Fibroblast of skin of back (primary cell): Measurements from ENCODE around the gene RFX2.
"Not testable (repeated sequence)": the region's sequence is repeated elsewhere in the genome, so short reads cannot be mapped to it uniquely, and the experiment has no call there.

ENCODE experiments used
- DNase-seq: peaks from one replicate; pipeline ENCODE4 v3.0.0-alpha.2; 2013

The RFX2 gene

DNA sequence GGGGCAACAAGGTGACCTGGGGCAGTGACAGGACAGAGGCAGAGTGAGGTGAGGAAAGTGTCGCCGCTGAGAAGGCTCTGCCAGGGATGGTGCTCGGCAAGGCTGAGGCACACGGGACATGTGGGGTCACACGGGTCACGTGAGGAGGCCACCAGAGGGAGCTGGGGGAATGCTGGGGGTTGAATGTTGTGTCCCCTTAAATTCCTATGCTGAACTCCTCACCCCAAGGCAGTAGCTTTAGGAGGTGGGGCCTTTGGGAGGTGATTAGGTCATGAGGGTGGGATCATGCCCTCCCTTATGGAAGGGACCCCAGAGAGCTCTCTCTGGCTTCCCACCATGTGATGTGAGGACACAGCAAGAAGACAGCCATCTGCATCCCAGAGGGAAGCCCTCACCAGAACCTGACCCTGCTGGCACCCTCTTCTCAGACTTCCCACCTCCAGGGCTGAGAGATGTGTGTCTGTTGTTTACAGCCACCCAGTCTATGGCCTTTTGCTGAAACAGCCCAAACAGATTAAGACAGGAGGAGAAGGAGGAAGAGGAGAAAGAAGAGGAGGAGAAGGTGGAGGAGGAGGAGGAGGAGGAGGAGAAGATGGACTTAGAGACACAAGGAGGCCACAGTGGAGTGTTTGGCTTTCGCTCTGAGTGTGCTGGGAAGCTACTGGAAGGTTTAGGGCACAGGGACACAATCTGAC lies 35.4 kb downstream of the RFX2 start:
- DNase-seq = no peak

DNA sequence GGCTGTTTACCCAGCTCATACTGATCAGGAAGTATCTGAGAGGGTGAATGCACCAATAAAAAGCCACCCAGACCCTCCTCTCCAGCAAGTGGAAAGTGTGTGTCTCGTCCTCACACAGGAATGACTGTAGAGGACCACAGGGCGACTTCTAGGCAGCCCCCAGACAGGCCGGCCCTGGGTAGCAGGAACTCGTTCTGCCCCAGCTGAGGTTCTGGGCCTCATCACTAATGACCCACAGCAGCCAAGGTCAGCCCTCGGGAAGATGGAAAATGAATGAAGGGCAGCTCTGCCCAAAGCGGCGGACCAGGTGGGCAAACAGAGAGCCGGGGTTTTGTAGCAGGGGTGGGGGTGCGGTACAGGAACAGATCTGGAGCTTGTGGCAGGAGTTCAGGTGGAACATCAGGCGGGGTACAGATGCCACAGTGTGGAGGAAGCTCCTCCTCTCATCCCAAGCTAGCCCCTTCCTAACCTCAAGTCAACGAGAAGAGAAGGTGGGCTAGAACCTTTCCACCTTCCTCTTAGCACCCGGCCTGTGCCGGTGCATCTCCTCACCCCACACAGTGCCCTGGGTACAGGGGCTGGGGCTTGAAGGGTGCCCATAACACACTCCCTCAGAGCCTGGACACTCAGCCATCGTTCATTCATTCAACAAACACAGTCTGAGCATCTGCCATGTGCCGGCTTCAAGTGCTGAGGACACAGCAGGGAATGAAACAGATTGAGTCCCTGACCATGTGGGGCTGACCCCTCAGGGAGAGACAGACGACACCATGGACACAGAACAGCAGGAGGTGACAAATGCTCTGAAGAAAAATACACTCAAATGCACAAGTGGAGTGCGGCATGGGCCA lies 36.2 kb downstream of the RFX2 start:
- no peak for DNase-seq

DNA sequence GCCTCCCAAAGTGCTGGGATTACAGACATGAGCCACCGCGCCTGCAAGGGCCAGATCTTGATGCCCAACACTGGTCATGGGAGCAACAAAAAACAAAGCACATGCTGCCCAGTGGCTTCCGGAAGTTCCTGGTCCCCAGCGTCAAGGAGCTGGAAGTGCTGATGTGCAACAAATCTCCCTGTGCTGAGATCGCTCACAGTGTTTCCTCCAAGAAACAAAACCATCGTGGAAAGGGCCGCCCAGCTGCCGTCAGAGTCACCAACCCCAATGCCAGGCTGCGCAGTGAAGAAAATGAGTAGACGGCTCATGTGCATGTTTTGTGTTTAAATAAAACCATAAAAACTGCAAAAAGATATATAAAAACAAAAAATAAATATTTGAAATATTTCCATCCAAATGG lies 37.1 kb downstream of the RFX2 start:
- DNase-seq = not testable (repeated sequence)

DNA sequence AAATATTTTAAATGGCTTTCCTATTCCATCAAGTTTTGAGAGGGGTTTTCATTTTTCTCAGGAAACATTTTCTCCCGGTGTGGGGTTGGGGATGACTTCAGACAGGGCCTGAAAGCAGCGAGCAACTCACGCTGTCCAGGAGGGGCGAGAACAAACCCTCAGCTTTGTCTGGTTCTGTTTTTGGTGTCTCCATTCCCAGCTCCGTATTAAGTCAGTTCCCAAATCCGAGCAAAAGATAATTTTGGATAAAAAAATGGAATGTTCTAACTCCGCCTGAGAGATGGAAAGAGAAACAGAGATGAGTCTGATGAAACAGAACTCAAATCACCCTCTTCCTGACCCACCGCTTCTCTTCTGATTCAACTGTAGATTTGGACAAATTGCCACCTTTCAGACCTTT lies 38.4 kb downstream of the RFX2 start:
- DNase-seq = peak; percentile 45

DNA sequence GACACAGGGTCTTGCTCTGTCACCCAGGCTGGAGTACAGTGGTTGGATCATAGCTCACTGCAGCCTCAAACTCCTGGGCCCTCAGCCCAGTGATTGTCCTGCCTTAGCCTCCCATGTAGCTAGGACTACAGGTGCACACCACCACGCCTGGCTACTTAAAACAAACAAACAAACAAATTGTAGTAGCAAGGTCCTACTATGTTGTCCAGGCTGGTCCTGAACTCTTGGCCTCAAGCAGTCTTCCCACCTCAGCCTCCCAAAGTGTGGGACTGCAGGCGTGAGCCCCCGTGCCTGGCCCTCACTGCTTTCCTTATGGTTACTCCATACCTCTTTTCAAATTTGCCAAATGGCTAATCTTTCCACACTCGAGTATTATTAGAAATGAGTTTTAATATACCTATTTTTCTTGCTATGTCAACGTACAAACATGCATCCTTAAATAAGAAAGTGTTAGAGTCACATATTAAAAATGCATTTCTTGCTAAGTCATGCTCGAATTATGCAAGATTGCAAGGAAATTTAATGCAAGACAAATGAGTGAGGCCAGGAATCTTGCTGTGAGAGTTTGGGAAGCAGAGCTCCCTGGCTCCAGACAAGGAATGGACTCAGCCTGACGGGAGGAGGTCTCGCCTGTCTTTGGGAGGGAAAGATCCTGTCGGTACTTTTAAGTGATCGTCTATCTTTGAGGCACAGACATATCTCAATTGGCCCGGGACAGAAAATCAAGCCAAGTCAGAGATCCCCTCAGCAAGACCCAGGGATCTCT lies 39.4 kb downstream of the RFX2 start:
- peak; percentile 97 for DNase-seq

DNA sequence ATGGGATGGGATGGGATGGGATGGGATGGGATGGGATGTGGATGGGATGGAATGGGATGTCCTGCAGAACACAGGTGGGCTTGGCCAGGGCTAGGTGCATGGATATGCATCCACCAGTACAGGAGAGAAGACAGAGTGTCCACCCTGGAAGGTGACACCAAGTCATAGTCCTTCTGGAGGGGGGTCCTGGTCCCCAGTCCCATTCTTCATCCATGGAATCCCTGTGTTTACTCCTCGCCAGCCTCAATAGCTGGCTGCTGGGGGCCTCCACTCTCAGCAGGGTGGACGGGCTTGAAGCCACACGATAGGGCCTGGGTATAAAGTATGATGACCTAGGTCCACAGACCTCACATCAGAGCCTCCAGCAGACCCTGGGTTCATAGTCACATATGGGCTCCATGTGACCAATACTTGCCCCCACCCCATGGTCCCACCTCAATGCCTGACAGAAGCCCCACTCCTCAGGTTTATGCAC lies 40.1 kb downstream of the RFX2 start:
- no peak for DNase-seq

DNA sequence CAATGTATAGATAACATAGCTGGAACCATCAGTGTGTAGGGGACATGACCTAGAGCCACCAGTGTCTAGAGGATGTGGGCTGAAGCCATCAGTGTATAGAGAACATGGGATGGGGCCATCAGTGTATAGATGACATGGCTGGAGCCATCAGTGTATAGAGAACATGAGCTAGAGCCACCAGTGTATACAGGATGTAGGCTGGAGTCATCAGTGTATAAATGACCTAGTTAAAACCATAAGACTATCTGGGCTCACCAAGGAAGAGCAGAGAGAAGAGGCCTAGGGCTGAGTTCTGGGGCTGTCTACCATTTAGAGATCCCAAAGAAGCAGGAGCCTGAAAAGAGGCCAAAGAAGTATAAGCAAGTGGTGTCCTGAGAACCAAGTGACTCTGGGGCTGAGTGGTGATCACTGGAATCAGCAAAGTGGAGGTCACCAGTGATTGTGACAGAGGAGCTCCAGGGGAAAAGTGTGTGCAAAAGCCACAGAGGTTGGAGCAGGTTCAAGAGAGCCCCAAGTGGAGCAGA lies 41.0 kb downstream of the RFX2 start:
- DNase-seq = no peak

DNA sequence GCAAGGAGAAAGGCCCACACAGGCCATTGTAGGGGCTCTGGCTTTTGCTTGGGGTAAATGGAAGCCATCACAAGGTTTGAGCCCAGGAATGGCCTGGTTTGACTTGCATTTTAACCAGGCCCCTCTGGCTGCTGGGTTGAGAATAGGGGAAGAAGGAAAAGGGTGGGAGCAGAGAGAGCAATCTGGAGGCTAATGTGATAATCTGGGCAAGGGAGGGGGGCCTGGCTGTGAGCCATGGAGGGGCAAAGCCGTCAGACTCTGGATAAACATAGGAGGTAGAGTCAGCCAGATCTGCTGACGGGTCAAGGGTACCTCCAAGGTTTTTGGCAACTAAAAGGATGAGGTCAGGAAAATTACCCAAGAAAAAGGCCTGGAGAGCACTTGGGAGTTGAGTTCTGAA lies 41.6 kb downstream of the RFX2 start:
- DNase-seq = no peak

DNA sequence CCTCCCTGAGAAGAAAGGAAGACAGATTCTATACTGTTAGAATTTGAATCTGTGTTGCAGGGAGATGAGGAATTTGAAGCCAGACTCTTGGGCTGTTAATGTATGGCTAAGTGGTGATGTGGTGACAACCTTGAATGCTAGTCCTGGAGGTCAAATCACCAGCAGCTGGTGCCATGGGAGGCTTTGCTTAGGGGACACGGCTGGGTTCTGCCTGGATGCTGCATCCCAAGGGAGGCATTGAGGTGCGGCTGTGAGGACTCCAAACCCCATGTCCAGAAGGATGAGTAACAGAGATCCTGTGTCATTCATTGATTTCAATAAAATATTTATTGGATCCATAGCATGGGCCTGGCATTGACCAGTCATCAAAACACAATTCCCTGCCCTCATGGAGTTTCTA lies 42.3 kb downstream of the RFX2 start:
- DNase-seq = no peak

DNA sequence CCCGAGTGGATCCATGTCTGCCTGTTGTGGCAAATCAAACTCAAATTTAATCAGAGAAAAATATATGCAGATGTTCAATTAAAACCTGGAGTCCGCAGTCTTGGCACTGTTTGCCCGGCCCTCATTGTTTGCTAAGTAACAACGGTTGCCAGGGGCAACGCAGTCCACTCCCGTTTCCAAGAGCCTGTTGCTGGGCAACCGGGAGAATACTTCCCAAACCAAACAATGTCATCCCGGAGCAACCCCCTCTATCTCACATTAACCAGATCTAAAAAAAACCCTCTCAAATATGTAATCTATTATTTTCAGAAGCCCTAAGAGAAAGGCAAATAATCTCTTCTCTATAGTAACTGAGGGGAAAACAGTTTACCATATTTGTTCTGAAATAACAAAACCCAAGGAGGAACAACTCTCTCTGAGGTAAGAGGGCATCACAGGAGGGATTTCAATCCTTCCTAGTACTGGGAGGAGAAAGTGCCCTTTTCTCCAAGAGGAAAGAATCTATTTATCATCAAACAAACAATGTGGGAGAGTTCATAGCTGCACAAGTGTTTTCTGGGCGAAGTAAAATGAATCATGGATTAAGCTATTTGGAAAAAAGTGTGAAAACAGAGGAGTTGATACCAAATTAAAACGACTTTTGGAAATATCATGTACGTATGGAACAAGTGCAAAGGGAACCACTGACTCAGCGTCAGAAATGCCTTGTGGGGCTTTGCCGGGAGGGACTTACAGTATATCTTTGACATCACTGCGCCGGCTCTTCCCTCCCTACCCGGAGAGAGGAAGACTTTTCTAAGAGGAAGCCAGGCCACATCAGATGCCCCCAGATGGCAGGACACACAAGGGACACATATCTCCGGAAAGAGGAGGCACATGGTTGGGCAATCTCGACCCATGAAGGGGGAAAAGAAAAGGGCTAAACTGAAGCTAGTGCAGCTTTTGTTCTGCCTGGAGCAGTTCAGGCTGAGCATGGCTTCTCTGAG lies 43.3 kb downstream of the RFX2 start:
- DNase-seq = peak; percentile 97

DNA sequence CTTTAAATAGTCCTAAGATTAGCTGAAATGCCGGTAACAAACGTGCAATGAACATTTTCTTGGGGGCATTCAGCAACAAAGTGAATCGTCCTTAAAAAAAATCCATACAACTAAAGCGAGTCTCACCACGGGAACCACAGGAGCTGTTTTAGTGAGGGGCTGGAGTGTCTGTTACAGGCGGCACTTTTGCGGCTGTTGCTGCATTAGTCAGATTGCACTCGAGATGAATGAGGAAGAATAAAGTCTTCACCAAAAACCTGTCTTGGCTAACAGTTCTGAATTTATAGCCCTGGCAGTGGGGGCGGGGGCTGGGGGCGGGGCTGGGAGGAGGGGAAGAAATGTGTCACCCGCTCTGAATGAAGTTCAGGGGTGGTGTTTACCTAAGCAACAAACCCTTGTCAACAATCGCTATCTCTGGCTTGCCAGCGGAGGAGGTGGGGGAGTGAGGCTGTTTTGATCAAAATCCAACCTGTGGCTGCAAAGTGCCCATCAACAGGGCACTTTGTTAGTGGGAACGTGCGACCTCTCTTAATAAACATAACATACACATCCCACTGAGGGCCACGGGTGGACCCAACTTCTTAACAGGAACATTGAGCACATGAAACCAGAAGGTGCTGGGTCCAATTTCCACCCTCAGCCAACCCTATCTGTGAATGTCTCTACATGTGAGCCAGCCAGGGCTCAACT lies 44.5 kb downstream of the RFX2 start:
- peak; percentile 39 for DNase-seq

DNA sequence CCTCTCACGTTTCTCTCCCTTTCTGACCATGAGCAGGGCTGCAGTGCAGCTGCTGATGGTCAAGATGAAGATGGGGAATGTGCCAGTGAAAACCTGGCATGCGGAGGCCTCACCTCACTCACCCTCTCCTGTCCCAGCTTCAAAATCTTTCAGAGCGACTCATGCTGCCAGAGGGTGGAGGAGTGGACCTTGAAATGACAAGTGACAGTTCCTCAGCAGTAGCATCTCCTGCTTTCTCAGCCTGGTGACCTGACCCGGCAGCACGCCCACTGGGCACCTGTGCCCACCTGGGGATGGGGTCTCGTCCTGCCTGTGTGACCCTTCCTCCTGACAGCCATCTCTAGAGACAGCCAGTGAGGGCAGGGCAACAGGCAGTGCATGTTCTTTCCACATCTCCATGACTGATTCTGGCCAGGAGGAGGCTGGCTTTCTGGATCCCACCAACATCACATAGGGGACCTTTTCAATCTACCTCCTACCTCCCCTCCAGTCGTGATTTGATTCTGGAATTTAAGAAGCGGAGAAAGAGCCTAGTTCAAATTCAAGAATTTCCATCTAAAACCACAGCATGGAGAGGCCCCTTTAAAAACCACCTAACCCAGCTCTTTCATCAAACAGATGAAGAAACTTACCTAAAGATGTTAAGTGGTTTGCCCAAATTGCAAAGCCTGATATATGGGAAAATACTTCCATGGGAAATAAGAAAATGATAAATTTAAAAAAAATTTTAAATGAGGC lies 45.8 kb downstream of the RFX2 start:
- no peak for DNase-seq

DNA sequence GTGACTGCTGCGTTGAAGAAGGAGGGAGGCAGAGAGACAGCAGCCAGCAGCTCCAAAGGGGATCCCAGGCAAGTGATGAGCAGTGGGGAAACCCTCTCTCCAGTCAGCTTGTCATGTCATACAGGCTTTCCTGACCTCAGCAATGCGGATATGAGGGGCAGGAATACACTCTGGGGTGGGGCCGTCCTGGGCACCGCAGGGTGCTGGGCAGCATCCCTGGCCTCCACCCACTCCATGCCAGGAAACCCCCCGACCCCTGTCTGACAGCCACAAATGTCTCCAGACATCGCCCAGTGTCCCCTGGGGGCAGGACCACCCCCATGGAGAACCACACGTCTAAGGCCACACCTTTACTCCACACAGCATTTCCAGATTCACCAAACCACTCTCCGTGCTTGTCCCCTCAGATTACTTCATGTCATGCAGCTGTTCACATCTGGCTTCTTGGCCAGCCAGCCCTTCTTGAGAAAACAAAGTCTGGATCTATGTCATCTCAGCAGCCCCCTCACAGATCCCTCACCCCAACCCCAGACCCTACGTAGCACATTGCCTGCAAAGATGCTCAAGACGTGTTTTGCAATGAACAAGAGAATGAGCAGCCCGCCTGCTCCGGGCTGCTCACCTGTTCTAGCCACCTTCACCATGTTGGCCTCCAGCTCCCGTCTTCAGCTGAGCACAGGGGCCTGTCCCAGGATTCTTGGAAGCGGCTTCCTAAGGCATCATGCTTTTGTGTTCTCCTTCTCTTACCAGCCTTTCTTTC lies 46.5 kb downstream of the RFX2 start:
- DNase-seq = no peak

DNA sequence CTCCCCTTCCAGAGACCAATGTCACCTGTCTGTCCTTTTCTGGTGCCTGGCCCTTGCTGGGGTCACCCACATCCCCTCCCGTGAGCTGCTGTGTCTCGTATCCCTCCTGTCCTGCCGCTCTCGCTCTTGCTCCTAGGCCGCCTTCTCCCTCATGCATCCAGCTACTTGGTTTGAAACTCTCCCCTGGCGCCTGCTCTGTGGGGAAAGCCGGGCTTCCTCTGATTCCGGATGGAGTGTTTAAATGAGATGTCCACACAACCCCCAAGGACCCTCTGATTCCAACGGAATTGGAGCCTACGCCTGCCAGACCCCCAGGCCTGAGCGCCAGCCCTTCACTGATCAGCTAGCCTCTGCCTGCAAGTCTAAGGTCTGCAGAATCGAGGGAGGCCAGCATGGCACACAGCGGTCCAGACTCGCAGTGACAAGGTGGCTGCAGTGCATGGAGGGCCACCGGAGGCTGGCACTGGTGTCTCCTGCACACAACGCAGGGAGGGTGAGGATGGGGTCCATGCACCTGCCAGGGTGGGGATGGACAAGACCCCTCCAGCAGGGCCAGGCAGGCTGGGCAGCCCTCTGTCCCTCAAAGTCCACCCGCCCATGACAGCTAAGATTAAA lies 47.2 kb downstream of the RFX2 start:
- DNase-seq = no peak

DNA sequence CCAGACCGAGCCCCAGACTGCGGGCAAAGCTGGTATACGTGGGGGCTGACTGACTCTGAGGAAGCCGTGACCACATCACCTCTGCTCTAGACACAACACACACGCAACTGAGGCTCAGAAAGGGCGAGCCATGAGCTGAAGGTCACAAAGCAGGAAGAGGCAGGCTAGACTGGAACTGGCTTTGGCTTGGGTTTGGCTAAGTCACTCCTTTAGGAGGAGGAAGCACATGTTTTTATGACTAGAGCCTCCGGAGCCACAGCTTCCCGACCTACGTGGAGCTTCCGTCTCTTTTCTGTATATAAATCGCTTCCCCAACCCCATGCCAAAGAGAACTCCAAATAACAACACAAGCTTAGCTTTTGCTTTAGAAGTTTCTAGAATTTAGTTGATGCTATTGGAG lies 48.0 kb downstream of the RFX2 start:
- DNase-seq = no peak

DNA sequence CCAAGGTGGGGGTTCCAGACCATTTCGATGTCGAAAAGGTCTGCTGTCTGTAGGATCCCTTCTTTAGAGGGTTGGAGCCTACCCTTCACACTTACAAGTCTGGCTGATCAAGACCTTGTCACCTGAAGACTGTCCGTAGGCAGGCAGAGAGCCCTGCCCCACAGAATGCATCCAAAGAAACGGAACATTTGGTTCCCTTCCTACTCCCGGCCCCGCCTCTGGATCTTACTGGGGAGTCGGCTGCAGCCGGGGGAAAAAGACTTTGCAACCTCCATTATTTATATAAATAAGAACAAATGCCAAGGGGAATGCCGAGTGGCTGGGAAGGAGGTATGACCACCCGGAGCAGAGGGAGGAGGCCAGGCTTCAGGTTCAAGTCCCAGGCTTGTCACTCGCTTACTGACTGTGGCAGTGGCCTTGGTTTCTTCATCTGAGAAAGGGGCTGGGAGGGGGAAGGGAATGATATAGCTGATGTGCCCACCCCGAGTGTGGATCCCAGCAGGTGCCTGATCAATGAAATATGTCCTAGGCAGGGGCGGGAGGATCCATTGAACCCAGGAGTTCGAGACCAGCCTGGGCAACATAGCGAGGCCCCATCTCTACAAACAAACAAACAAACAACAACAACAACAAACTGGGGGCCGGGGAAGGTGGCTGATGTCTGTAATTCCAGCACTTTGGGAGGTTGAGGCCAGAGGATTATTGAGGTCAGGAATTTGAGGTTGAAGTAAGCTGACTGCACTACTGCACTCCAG lies 48.7 kb downstream of the RFX2 start:
- no peak for DNase-seq

DNA sequence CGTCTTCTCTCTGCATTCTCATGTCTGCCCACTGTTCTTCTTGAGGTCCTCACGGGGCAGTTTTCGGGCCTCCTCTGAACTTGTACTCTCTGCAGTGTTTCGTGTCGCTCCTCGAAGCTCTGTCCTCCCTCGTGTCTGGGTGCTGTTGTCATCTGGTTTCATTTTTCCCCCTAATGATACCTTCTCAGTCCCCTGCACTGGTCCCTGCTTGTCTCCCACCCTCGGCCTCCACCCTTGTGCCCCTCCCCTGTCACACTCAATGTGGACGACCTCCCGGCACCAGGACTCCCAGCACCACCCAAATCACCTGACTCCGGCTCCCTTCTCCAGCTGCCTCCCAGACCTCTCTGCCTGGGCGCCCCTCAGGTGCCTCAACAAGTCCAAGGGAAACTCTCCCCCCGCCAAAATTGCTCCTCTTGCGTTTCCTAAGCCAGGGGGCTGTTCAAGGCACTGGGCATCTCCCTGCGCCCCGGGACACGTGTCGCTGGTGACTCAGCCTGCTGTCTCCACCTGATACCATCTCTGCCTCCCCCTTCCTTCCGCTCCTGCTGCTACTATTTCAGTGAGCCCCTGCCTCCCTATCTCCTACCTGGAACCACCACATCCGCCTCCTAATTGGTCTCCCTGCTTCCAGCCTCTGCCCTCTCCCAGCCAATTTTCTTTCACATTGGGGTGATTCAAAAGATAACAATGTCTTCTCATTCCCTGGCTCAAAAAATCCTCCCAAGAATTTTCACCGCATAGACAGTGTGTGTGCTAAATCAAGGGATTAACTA lies 49.5 kb downstream of the RFX2 start:
- DNase-seq = peak; percentile 58
